Fibroblast of villous mesenchyme (primary cell): ENCODE measurements around the gene DOCK8. TPM values are rescaled to one million over a fixed set of nuclear protein-coding genes. Genes with fewer than 3 reads are reported as not detected.

Experiments used
- DNase-seq: peaks from one replicate; pipeline ENCODE4 v3.0.0-alpha.2; 2010; ENCODE audit warnings: low read depth
- H3K4me3 ChIP-seq: 2 replicates; pipeline ENCODE4 v1.5.1; 2011; ENCODE audit warnings: low read depth, mild to moderate bottlenecking, low read length
- total RNA-seq: library from RNA; depleted of rRNA; stranded (reverse); fragments of >200 nt; gene quantifications from 2 replicates; pipeline ENCODE4 v1.2.3, GENCODE V29; 2012
- TF ChIP-seq, protein P1 (sequence below): IDR thresholded peaks from 2 replicates; pipeline ENCODE4 v1.5.1; 2012; ENCODE audit warnings: low read depth, mild to moderate bottlenecking, low read length; ENCODE audit not compliant: insufficient read depth

The DOCK8 gene
- total RNA-seq, 1 donor, result 2.6 TPM

- DNase-seq, result no peak
- H3K4me3 ChIP-seq, result no peak overlapping the region
- TF ChIP-seq, protein P1, sequence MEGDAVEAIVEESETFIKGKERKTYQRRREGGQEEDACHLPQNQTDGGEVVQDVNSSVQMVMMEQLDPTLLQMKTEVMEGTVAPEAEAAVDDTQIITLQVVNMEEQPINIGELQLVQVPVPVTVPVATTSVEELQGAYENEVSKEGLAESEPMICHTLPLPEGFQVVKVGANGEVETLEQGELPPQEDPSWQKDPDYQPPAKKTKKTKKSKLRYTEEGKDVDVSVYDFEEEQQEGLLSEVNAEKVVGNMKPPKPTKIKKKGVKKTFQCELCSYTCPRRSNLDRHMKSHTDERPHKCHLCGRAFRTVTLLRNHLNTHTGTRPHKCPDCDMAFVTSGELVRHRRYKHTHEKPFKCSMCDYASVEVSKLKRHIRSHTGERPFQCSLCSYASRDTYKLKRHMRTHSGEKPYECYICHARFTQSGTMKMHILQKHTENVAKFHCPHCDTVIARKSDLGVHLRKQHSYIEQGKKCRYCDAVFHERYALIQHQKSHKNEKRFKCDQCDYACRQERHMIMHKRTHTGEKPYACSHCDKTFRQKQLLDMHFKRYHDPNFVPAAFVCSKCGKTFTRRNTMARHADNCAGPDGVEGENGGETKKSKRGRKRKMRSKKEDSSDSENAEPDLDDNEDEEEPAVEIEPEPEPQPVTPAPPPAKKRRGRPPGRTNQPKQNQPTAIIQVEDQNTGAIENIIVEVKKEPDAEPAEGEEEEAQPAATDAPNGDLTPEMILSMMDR, result no peak
These were observed 247.5 kb downstream of the DOCK8 start for GRCh38 chr9:462121-462520.

GRCh38 chr9:462606-463005 is 247.9 kb downstream of the DOCK8 start:
- TF ChIP-seq, protein P1, result no peak
- DNase-seq, result no peak
- H3K4me3 ChIP-seq, result no peak overlapping the region

- TF ChIP-seq, protein P1, result no peak
- no peak overlapping the region for H3K4me3 ChIP-seq
- no peak for DNase-seq
These were observed 248.9 kb downstream of the DOCK8 start for GRCh38 chr9:463455-464171.

GRCh38 chr9:466747-467146 is 252.1 kb downstream of the DOCK8 start:
- no peak overlapping the region for H3K4me3 ChIP-seq
- no peak for DNase-seq
- TF ChIP-seq, protein P1, result no peak

DNA sequence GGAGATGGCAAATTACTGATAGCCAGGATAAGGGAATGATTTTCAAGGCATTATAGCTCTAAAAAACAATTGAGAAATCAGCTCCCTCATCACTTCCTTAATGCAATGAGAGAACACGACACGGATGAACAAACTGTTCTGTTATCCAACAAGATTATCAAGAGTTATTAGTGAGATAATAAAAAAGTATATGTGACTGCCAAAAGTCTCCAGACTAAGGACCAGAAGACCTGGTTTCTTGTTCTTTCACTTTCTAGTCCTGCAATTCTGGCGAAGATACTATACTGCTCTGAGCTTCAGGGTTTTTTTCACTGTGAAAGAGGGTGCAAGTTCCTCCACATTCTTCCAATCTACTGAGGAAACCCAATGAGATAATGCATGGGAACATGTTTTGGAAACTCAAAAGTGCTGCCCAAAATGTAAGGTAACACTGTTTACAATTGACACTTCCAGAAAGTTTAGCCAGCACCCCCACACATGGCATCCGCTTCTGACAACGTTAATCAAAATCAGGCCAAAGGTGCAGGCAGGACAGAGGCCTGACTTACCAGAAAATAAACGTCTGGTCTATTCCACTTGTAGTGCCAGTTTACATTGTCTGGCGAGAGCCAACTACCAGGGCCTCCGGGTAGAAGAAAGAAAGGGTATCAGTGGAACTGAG is 254.2 kb downstream of the DOCK8 start:
- H3K4me3 ChIP-seq, result no peak overlapping the region
- TF ChIP-seq, protein P1, result no peak
- no peak for DNase-seq

- peak overlapping the region; percentile 66 for H3K4me3 ChIP-seq
- TF ChIP-seq, protein P1, result no peak
- DNase-seq, result peak; percentile 80
These were observed 255.2 kb downstream of the DOCK8 start for GRCh38 chr9:469672-470551.
